Activated naive CD4-positive, alpha-beta T cell treated with anti-CD3 and anti-CD28 coated beads, Interleukin-2, amount 50 U/mL, for 16 hours (primary cell): Measurements from ENCODE around the gene AFDN.

Experiments
- DNase-seq: peaks from one replicate; pipeline ENCODE4 v3.0.0-alpha.2; 2020

The AFDN gene

DNA sequence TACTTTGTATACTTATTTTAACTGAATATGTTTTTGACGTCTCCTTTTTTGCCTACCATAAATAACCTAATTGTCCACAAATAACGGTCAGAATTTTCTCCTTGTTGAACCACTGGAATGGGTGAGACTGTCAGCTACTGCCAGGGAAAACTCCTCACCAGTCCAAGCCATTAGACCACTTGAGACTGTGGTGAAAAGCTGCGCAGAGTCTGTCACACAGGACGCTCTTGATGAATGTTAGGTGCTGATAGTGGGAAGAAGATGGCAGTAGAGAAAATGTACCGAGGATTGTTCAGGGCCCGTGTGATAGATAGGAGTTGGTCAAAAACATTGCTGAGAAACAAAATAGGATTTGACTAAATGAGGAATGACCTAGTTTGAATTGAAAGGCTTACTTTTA, 95.1 kb downstream of the AFDN start:
- DNase-seq: no peak

DNA sequence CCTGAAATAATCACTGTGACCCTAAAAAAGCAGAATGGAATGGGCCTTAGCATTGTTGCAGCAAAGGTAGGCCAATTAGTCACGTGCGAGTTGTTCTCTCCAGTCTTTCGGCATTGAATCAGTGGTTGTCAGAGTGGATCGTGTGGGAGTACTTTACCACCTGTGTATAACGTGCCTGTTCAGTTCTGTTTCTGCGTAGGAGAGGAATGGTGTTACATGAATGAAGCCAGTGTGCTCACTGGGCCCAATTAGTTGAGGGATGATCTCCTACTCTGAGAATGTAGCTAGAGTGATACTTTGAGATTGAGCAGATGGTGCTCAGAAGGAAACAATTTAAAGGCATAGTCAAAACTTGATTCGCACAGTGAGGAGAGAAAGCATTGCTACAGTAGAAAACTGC, 98.3 kb downstream of the AFDN start:
- no peak for DNase-seq

DNA sequence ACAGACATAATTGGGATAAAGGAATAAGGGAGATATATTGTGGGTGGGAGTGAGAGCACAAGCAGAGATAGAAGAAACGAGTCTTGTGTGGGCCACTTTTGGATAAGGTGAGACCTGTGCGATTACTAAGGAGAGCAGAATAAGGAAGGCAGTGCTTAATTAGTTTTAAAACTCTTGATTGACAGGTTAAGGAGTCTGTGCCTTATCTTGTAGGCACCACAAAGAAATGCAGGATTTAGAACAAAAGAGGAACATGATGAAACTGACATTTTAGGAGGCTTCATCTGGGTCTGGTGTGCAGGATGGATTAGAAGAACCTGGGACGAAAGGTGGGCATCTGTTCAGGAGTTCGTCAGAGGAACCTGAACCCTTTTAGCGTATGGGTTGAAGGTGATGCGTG, 100.5 kb downstream of the AFDN start:
- no peak for DNase-seq

DNA sequence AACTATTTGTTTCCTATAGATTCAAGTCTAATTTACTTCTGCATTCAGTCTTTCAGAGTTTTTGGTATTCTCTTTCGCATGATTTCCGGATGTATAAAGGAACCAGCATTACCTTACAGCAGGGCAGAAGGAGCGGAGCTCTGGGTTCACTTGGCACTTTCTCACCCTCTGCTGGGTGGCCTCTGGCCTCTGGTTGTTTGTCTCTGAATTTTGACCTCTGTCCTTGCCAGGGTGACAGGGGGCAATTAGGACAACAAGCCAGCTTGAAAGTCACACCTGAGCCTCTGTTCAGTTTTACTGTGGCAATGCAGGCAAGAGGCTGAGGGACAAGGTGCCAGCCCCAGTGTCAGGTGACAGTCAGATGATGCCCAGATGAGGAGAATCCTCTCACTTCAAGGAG, 101.4 kb downstream of the AFDN start:
- no peak for DNase-seq

DNA sequence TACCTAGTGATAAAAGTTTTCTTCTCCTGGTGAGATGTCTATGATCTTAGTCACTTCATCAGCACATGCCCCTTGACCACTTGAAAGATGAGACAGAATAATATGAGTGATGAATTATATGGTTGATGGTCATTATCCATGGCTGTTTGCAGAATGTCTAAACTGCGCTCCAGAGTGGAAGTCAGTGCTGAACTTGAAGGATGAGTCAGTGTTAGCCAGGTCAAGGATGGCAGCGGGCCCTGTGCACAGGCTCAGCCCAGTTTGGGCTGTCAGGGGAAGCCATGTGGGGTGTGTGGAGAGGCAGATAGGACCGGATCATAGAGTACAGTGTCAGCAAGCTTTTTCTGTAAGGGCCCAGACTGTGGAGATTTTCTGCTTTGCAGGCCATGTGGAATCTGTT, 103.6 kb downstream of the AFDN start:
- no peak for DNase-seq

DNA sequence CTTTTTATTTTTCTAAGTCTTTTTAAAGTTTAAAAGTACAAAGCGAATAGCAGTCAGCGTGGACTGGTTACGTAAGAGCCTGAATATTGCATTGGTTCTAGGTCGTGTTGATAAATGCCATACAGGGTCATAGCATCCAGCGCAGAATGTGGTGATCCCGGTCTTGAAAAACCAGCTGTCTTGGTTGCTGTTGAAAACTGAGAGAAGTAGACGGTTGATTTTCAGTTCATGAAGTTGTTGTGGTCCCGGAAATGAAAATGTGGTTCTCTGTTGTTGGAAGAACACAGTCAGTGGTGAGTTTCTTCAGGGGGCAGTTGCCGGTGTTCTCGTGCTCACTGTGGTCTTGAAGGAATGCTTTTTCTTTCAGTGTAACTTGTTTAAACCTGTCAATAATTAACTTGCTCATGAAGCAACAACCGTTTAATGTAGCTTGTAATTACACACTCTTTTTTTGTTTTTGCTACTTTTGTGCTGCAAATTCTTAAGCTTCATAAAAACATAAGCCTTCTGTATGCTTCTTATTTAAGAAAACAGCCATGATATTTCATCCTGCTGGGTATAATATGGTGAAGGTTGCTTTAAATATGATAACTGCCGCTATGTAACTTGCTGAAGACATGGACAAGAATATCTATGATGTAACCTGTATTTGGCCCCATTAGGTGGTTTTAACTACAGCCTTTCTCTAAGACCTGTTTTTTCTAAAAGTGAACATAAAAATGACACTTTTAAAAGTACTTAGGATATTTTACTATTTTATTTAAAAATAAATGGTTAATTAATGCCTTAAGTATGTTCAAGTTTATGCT, 106.0 kb downstream of the AFDN start:
- no peak for DNase-seq

DNA sequence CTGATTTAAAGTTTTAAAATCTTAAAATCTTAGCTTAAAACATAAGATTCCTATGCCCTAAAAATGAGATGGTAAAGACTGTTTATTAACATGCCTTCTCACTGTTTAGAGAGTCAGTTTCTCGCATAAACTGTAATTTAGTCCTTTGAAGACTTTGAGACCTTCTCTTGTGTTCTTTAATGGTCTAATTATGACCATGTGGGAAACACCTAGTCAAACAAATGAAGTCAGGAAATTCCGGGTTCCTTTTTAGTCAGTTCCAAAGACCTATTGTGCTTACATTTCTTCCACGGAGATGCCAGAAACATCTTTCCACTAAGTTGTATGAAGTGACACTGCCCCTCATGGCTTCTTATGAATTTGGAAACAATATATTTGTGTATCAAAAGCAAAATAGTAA, 106.6 kb downstream of the AFDN start:
- no peak for DNase-seq

DNA sequence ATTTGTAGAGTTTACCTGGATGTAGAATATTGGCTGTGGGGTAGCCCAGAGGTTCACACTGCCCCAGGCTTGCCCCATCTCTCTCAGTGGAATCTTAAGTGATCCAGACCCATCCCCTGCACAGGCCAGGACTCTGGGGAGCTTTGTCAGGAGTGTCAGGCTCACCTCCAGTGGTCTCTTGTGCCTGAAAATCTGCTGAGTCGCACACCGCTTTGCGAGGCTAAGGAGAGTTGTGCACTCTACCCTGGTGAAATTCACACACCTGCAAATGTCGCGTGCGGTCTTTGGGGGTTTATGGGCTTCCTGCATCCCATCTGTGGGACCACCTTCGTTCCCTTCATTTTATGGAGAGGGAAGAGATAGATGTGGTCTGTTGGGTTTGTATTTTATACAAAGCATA, 107.1 kb downstream of the AFDN start:
- DNase-seq: no peak

DNA sequence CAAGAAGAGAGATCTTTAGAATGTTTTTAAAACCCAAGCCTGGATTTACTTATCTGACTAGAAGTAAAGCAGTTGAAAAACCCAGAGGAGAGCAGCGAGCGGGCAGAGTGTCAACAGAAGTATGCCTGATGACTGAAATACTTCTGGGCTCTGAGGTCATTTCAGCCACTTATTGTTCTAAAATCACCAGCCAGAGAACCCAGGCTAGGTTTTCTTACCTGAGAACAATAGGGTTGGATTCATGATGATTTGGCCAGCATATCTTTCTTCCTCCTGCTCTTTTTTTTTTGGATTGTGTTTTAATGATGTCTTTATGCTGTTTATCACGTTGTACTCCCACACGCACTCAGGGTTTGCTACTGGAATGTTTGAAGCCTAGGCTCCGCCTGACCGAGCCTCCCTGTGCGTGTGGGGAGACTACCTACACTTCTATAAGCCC, 107.7 kb downstream of the AFDN start:
- DNase-seq: no peak

DNA sequence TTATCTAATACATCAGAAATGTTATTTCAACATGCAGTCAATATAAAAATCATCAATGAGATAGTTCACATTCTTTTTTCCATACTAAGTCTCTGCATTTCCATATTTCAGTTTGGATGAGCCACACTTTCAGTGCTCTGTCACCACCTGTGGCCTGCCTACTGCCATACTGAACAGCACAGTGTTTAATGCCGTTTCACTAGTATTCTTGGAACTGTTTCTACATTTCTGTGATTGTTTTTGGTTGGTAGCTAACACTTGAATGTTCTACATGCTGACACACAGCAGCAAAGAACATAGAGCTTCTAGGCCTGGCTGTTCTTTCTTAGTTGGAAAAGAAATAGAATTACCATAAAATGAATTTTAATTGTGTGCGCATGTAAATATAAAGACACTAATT, 109.3 kb downstream of the AFDN start:
- DNase-seq: no peak

DNA sequence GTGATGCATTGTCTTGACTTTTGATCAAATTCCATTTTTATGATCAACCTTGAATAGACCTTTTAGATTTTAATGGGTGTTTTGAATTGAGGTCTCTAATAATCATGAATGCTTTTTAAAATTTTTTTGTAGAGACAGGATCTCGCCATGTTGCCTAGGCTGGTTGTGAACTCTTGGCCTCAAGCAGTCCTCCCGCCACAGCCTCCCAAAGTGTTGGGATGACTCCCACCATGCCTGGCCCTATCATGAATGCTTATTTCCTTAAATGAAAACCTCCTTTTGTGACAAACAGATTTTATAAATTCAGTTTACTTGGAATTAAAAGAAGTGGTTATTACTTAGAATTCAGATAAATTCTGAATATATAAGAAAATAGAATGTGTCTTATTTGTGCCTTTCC, 110.6 kb downstream of the AFDN start:
- no peak for DNase-seq

DNA sequence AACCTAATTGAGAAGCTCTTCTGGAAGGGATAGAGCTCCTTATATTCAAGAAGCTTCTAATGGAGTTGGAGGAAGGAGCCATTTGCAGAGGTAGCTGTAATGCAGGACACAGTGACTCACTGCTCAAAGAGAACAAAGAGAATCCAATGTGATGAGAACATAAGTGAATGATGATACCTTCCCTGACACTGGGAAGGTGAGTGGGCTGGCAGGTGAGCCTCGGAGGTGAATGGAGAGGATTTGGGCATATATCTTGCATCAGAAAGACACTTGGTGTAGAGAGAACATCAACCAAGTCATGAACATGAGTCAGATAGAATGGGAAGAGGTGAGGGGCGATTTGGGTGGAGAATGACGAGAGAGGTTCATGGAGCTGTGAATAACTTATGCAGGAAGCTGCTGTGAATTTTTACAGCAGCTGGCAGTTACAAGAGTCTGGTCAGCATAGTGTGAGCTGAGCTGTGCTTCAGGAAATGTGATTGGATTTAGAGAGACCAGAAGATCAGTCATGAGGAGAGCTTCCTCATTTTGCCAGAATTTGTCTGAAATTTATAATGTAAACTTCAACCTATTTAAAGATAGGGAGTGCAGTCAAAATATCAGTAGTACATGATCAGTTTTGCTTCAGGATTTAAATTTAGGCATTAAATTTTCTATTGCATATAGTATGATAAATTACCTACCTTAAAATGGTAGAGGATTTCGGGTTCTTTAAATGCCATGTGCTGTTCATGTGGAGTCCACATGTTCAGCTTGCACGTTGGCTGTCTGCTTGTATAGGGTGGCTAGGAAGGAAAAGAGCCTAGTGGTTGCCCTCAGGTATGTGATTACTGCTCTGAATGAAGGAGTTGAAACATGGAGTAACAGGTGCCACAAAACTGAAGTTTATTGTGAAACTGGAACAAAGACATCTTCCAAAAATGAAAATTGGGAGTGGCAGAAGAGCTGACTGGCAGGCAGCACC, 111.5 kb downstream of the AFDN start:
- no peak for DNase-seq

DNA sequence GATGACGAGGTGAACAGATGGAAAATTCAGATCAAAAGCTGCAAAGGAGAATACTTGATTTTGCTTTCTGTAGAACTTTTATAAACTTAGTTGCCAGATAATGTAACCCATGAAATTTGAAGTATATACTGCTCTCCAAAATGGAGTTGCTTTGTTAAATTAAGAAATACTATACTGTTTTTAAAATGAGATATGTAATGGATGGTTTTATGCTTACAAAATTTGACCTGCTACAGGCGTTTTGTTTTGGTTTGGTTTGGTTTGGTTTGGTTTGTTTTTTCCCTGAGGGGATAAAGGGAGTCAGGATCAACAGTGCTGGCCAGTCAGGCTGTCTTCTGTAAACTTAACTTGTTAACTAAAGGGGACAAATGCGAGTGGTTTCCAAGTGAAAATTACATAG, 115.1 kb downstream of the AFDN start:
- DNase-seq: no peak

DNA sequence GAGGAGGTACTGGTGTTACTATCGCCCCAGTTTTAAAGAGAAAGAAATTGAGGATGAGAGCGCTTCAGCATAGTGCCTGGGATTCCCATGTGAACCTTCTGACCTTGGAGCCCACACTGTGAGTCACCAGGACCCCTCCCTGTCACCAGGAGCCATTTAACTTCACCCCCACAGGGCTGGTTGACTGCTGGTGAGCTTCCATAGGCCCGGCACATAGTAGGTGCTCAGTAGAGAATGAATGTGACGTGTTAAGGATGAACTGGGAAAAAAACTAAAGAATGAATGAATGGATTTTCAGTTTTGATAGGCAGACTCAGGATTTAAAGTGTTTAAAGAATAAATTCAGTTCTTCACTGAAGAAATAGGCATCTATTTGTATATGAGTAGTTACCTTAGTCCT, 117.4 kb downstream of the AFDN start:
- no peak for DNase-seq

DNA sequence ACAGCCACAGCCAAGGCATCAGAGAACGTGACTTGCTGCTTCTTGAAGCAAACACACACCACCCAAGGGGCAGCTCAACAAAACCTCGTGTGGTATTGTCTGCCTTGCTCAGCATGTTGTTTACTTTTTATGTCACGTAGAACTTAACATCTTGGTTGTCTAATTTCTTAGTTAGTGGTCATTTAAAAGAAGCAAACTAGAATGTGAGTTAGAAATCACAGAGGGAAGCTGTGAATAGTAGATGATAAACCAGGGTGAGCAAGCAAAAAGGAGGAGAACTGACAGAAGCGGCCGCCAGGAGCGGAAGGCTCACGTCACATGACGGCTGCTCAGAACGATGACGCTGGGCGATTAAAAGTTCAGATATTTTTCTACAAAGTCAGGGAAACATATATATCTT, 119.3 kb downstream of the AFDN start:
- no peak for DNase-seq

DNA sequence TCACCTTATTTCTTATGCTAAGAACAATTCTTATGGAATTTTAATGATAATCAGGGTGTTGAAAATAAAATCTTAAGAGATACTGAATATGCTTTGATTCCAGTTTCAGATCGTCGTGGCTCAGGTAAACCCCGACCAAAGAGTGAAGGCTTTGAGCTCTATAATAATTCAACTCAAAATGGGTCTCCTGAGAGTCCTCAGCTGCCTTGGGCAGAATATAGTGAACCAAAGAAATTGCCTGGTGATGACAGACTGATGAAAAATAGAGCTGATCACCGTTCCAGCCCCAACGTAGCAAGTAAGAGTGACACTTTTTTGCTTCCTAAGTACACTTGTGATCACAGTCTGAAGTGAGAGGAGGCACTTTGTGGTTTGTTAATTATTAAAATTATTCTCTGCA, 119.9 kb downstream of the AFDN start:
- DNase-seq: no peak

DNA sequence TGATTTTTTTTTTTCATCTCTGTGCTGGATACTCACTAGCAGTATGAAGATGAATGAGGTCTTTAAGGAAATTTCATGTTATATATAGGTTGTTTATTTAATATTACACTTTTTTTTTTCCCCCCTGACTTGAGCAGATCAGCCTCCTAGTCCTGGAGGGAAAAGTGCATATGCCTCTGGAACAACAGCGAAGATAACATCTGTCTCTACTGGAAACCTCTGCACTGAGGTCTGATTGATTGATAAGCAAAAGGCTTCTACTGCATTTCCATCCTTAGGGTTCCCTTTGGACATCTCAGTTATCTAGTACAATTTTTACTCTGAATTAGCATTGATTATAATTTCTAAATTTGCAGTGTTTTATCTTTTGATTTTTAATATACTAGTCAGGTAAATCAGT, 121.0 kb downstream of the AFDN start:
- DNase-seq: no peak

DNA sequence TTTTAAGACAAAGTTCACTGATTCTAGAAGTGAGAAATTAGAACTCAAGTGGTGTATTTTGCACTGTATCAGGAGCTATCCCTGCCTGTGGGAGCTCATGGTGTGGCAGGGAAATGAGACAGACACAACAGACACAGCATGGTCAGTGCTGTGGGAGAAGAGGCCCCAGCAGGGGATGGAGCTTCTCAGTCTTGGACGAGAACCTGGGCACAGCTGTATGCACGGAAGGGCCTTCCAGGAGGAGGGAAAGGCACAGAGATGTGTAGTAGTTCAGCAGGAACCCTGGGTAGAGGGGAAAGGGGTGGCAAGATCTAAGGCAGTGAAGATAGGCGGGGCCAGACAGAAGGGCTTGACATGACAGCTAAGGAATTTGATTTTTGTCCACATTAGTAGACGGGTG, 122.0 kb downstream of the AFDN start:
- DNase-seq: no peak

DNA sequence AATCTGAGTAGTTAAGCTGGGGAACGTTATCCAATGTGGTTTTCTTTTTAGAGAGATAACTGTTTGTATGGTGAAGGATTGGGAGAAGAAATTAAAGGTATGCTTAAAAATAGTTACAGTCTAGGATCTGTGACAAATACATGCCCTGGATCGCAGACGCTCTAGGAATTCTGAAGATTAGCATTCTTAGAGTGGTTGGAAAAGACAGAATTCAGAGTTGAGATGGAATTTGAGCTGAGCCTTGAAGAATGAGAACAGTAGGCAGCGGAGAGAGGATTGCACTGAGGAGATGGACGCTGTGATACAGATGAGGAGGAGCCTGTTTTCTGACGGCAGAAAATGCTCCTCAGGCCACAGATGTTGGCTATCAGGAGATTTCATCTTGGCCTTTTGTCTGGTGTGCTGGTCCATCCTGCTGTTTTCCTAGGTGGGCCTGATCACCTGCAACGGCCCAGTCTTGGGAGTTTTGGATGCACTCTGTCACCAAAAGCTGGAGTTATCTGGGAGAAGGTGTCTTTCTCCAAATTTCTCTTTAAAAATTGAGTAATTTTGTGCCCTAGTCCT, 122.5 kb downstream of the AFDN start:
- no peak for DNase-seq

DNA sequence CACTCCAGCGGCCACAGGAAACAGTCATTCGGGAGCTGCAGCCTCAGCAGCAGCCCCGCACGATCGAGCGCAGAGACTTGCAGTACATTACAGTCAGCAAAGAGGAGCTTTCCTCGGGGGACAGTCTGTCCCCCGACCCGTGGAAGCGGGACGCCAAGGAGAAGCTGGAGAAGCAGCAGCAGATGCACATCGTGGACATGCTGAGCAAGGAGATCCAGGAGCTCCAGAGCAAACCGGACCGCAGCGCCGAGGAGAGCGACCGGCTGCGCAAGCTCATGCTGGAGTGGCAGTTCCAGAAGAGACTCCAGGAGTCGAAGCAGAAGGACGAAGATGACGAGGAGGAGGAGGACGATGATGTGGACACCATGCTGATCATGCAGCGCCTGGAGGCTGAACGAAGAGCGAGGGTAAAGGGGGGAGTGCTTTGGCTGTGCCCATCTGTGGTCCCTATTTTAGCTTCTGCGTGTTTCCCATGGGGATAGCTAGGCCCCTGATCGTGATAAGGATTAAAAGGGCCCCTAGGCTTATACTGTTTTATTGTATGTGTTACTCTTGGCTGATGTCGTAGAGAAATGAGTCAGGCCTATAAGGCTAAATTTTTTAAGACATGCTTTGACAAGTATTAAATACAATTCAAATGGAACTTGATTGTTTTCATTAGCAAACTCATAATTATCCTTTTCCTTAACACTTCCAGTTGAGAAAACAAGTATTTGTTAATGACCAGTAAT, 125.2 kb downstream of the AFDN start:
- no peak for DNase-seq

DNA sequence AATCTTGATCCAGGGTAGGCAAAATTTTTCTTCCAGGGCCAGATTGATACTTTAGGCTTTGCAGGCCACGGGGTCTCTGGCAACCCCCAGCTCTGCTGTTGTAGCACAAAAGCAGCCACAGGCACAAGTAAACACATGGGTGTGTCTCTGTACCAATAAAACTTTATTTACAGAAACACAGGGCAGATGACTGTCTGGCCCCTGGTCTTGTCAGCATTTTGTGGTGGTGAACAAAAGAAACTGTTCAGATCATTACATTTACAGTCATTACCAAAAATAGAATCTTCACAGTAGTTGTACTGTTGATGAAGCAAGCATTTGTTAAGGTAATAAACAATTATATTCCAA, 125.8 kb downstream of the AFDN start:
- DNase-seq: no peak

DNA sequence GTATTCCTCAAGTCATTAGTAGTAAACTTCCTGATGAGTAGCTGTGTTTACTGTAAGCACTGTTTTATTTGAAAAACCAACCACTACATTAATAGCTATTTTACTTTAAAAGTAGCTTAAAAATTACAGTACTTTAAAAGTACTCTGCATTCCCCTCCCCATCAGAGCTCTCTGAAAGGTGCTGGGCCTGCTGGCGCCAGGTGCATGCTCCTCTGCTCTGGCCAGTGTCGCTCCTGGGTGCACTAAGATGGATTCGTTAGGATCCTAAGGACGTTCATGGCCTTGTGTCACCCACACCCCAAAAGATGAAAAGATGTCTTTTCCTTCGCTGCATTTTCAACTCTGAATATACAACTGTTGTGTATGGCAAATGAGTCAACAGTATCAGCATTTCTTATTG, 126.8 kb downstream of the AFDN start:
- no peak for DNase-seq

DNA sequence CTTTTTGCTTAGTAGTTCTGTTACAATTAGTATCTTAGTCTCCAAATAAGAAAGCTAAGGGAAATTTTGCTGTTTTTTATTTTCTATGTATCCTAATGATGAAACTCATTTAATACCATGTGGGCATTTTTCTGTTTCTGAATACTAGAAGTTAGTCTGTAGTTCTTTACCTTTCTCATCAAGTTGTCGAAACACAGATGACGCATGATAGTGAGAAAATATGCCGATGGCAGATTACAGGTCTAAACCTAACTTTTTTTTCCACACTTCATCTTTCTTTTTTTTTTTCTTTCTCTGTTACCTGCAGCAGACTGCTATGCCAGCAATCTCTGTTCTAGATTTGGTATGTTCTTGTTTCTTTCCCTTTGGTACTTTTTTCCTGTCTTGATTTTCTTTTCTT, 127.4 kb downstream of the AFDN start:
- DNase-seq: no peak
